Measurements from ENCODE around the gene INHBB.
"Not testable (repeated sequence)": the region's sequence is repeated elsewhere in the genome, so short reads cannot be mapped to it uniquely, and the experiment has no call there.

INHBB gene

DNA sequence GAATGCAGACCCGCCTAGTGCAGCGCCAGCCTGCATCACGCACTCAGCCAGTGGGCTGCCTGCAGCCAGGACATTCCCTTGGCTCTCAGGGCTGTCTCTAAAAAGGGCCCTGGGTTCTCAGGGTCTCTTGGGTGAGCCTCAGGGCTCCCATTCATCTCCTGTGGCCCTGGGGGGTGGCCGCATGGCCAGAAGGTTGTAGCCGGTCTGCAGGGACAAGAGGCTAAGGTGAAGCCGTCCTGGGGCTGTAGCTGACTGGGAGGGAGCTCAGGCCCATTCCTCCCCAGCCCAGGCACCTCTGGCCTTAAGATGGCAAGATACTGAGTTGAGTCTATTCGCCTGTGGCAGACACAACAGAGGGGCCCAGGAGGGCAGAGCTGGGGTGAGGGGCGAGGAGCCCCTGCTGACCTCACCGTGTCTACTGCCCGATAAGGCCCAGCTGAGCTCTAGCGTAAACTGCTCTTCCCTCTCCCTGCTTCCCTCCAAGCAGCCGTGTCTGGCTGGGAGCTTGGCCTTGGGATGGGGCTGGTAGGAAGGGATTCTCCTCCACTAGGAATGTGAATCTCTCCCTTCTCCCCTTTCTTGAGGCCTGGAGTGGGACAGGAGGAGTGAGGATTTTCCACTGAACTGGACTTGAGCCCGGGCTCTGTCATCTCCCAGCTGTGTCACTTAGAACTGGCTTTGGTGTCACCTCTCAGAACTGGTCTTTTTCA is 37.9 kb downstream of the INHBB start:
- no peak for DNase-seq

DNA sequence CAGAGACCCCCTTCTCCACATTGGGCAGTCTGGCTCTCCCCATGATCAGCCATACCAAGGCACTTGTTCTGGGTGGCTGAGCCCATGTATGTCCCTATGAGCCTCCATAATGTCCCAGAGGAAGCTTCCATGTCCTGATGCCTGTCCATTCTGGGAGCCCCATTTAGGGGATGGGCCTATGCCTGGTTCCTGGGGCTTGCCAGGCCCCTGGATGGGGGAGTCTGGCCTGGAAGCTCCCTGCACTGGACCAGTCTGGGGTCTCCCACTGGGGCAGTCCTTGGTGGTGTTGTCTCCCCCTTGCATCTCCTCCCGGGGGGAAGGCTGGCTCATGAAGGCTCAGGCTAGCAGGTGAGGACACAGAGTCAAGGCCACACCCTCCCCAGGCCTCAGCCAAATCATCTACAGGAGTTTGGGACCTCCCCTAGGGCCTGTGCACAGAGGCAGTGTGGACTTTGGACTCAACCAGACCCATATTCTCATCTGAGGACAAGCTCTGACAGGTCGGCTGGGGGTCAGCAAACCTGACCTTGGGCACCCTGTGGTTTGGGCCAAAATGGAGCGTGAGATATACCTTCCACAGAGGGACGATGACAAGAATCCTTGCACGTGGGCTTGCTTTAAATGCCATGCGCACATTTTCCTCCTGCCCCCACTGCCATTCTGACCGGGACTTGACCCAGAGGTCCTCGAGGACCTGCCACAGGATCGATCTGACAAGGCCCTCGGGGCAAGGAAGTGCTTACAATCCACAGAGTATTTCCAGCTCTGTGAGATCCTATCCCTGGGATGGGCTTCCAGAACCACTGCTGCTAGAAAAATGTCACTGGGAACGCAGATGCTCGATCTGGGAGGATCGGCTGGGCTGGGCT is 38.8 kb downstream of the INHBB start:
- DNase-seq: no peak

DNA sequence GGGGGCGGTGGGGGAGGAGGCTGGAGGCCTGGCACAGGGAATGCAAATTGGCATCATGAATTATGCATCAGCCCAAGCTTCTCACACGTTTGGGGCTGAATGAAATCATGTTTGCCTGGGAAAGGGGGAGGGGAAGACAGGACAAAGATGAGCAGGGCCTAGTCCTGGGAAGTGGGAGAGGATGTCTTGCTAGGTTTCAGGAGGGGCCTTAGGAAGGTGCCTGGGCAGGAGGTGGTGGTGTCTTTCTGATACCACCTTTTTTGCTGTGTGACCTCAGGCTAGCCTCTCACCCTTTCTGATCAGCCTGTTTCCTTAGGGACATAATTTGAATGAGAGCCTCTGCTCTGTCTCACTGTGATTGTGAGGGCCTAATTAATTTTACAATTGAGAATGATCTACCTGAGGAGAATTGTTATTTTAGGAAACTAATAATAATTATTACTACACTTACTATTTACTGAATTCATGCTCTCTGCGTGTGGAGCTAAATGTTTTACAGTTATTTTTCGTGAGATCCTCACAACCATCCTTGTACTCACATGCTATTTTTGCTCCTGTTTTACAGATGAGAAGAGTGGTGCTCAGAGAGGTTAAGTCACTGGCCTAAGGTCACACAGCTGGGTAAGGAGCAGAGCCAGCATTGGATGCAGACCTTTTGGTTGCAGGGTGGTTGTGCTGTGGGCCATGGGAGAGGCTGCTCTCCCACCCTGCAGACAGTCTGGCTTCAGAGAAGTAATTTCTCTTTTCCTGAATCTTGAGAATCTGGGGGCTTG is 39.6 kb downstream of the INHBB start:
- DNase-seq: no peak

DNA sequence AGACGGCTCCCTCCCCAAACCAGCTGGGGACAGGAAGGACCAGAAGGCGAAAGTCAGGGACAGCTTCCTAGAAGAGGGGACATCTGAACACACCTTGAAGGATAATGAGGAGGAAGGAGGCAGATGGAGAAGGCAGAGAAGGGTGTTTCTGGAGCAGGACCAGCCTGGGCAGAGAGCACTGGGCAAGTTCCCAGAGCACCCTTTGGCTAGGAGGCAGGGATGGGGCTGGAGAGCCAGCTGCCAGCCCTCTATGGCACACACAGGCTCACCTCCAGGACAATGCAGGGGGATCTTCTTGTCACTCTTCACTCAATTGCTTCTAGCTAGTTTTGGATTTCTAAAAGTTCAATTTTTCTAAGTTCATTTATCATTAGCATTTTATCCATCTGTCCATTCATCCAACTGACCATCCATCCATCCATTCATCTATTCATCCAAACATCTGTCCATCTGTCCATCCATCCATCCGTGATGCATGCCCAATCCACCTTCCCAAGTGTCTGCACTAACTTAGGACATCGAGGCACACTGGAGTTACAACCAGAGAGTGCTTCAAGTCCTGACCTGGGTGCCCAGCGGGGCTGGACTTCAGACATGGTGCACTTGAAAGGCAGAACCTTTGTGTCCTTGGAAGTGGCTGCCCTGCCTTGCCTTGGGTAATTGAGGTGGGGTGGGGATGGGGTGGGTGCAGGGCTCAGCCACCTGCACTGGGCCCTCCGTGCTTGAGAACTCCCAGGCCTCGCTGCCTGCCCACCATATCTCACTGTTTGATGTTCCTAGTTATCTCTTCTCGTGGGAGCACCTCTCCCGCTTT is 42.5 kb downstream of the INHBB start:
- no peak for DNase-seq

DNA sequence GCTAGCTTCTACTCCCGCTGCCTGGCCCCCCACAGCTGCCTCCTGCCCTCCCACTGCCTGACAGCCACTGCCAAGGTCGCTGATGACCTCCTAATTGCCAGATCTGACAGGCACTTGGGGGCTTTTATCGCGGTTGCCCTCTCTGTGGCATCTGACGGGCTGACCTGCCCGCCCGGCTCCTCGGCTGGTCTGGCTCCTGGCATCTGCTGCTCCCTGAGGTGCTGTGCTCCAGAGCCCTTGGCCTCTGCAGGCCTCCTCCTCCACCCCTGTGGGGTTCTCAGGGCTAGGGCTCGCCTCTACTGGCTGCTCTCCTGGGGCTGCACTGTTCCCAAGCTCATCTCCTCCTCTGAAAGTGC is 43.1 kb downstream of the INHBB start:
- no peak for DNase-seq

DNA sequence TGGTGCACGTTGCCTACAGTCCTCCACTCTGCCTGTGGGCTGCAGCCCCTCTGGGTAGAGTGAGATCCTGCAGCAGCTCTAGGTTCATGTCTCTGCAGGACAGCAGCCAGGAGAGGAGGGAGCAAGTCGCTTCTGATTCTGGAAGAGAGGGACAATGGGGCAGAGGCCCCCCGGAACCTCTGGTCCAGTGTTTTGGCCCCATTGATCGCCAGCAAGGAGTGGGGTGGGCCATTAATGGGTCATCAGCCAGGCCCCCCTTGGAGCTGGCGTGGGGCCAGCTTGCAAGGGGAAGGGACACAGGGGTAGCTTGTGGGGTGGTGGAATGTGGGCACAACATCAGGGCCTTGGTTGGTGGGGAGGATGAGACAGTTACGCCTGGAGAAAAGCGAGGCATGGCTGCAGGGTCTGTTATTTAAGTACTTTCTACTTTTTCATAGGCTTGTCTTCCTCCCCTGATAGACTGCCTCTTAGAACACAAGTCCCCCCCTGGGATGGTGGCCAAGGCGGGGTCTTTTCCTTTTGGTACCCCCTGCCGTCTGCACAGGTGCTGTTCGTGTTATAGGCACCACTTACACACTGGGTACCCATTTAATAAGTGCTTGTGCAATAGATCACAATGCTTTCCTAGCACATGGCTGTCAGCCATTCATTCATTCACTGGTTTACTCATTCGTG is 44.6 kb downstream of the INHBB start:
- DNase-seq: no peak

DNA sequence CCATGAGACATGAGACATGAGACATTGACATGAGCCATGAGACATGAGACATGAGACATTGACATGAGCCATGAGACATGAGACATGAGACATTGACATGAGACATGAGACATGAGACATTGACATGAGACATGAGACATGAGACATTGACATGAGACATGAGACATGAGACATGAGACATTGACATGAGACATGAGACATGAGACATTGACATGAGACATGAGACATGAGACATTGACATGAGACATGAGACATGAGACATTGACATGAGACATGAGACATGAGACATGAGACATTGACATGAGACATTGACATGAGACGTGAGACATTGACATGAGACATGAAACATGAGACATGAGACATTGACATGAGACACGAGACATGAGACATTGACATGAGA is 45.4 kb downstream of the INHBB start:
- not testable (repeated sequence) for DNase-seq

DNA sequence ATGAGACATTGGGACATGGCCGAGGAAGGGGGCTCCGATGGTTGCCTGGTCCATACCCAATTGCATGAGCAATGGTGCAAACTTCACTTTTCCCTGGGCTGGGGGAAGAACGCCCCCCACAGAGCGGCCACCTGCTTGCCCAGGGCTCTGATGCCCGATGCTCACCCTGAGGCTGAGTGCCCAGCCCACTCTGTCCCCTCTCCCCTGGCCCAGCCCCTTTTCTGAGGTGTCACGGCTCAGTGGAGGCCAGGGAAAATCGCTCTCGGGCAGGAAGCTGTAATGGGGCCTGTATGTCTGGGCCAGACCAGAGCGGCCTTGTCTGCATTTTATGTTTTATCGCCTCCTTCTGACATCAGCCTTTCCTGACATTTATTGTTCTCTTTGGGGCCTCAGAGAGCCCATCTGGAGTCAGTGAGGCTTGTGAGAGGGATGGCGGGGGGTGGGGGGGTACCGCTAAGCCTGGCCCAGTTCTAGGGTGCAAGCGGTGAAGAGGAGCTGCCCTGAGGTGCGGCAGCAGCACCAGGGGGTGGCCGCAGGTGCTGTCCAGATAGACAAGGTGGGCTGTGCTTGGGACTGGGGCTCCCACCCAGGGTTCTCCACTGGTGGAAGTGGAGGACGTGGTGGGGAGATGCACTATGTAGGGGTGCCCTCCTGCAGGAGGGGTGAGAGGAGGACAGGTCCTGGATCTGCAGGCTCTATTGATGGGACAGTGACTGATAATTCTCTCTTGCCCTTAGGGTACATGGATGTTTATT is 46.2 kb downstream of the INHBB start:
- DNase-seq: no peak

DNA sequence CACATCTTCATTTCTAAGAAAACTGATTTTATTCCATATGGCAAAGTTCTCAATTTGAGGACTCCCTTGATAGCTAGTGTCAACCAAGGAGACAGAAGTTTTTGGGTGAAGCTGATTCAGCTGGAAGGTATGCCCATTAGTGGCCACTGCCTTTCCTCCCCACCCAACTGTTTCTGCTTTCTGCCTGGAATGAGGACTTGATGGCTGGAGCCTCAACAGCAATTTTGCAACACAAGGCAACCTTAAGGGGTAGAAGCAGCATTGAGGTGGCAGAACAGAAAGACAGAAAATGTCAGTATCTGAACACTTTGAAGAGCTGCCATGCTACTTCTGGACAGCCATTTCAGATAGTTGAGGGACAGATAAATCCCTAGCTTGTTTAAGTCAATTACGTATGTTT is 47.0 kb downstream of the INHBB start:
- DNase-seq: no peak

DNA sequence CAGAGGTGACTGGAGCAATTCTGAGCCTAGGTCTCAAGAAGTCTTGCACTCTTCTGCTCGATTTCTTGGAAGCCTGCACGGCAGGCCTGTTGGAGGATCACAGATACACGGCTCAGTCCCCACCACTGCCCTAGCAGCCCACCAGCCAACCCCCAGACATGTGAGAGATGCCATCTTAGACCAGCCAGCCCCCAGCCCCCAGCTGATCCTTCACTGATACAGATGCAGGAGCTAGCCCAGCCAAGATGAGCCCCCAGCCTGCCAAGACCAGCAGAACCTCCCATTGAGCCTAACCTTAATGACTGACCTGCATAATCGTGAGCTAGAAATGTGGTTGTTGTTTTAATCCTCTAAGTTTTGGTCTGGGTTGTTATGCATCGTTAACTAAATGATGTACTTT is 47.5 kb downstream of the INHBB start:
- DNase-seq: no peak

DNA sequence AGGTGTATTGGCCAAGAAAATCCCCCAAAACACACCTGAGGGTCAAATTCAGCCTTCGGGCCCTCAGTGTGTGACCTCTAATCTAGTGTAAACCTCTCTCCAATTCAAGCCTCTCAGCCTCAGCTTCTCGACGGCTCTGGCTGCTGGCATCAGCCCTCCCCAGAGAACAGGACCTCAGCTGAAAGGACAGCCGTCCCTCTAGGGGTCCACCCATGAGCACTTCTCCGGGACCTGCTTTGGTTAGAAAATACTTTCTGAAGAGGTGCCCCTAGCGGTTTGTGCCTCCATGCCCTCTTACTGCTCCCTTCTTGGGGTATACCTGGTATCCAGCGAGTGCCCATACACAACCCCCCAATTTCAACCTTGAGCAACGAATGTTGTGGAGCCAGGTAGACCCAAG is 48.8 kb downstream of the INHBB start:
- DNase-seq: no peak

DNA sequence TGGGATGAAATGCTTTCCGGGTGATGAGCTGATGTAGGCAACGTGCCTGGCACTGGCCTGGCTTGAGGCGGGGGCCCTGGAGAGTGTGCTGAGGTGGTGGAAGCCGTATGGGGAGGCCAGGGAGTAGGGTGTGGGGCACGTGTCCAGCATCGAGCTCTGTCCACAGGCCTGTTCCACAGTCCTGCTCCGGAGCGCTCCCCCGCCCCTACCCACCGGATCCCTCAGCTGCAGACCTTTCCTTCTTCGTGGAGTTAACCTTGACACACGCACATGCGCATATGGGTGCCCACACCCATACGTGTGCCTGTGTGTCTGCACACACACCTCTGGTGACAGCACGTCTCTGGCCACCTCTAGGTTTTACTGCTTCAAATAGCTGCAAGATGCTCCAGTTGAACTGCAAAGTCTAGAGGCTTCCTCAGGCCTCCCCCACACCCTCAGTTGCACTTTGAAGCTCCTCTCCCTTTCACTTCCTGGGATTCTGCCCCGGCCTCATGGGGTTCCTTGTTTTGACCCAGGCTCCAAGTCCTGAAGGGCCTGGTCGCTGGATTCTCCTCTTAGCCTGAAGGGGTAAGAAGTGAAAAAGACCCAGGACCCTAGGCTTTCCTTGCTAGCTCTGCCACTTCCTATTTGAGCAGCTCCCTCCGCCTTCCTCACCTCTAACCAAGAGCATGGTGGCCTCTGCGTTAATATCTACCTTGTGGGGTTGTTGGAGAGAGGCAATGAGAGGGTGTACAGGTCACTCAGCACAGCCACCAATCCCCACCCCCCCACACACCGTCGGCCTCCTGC is 49.5 kb downstream of the INHBB start:
- no peak for DNase-seq

DNA sequence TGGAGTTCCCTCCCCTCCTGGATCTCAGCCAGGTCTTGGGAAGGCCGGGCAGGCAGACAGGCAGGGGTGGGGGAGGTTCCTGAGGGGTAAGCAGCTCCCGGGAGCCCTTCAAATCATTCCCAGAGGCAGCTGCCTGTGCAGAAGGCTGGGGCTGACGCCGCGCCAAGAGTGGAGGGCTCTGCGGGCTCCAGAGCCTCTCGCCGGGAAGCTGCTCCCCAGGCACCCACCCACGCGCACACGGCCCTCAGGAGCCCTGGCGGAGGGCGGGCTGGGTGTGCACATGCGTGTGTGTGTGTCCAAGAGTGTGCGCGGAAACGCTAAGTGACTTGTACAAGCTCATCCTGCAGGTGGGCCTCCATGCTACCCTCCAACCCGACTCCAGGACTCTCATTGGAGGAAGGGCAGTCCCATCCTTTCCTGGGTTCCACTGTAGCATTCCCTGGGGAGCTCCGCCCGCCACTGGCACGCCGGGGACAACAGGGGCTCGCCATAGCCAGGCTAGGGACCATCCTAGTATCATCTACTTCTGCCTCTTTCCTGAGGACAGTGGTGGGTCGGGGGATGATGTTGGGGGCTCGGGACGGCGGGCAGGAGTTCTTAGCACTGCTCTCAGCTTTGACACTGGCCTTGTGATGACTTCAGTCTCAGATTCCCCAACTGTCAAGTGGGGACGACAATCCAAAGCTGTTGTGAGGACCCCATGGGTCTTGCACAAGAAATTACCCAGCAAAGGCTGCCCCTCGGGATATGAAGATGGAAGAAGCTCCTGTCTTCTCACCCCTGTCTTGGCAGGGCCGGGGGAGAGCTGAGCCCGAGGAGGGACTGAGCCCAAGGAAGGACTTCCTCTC is 50.3 kb downstream of the INHBB start:
- DNase-seq: peak; percentile 30

DNA sequence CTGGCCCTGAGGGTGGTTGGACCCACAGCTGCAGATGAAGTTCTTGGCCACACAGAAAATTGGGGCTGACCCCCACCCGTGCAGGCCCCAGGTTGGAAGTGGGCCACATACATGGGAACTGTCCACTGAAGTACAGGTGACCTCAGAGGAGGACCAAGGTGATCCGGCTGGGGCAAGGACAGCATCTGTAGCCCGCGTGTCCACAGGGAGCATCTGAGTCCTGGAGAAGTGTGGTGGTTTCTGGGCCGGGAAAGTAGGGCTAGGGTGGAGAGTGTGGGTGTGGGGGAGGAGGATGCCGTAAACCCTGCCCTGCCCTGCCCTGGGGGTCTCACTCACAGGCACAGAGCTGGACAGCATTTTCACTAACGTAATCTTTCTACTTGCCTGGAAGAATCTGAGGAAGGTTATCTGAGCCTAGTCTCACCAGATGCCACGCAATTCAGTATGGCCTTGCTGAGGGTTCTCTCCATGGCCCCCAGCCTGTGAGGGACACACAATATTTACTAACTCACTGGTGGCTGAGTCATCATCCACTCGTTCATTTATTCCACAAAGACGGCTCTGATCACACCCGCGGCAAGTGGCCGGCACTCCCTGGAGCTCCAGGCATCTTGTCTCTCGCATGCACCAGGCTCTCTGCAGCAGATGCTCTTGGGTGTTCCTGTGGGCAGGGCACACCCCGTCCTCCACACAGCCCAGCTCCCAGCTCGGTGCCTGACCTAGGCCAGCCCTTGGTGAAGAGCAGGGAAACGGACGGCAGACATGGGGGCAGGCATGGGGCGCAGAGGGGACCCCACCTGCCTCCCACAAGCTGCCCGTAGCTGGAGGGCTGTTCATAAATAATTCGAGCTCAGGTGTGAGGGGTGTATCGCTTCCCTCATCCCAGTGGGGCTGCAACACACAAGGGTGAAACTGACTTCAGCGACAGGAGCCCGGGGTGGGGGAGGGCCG is 51.2 kb downstream of the INHBB start:
- DNase-seq: no peak

DNA sequence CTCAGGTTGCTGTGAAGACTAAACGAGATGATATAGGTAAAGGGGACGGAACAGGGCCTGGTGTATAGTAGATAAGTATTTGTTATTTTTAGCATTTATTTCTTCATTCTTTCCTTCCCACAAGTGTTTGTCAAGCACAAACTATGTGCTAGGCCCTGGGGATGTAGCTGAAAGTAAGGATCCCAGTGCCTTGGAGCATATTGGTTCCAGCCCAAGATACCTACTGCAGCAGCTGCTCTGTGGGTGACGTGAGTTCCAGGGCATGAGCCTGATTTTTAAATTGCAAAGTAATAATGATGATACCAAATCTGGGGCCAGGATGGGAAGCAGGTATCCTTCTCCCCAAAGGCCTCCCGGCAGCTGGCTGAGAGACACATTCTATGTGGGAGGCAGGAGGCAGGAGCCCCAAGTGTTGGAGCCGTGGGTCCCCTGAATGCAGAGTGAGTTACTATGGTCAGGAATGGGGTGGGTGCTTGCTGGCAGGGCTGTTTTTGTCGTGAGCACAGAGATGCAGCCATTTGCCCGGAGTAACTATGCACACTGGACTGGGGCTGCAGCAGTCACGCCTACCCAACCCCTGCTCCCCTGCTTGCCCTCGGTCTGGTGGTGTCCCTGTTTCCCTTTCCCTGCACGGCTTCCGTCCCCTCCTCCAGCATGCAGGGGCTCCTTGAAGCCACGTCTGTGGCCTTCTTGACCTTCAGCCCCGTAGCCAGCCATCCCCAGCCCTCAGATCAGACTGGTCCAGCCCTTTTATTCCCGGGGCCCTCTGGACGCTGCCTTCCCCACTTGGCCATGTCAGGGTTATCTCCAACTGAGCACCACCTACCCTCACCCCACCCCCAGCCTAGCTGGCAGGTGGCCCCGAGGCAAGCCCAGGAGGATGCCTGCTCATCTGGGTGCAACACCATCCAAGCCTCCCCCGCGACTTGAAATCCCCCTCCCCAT is 52.4 kb downstream of the INHBB start:
- DNase-seq: peak; percentile 13

DNA sequence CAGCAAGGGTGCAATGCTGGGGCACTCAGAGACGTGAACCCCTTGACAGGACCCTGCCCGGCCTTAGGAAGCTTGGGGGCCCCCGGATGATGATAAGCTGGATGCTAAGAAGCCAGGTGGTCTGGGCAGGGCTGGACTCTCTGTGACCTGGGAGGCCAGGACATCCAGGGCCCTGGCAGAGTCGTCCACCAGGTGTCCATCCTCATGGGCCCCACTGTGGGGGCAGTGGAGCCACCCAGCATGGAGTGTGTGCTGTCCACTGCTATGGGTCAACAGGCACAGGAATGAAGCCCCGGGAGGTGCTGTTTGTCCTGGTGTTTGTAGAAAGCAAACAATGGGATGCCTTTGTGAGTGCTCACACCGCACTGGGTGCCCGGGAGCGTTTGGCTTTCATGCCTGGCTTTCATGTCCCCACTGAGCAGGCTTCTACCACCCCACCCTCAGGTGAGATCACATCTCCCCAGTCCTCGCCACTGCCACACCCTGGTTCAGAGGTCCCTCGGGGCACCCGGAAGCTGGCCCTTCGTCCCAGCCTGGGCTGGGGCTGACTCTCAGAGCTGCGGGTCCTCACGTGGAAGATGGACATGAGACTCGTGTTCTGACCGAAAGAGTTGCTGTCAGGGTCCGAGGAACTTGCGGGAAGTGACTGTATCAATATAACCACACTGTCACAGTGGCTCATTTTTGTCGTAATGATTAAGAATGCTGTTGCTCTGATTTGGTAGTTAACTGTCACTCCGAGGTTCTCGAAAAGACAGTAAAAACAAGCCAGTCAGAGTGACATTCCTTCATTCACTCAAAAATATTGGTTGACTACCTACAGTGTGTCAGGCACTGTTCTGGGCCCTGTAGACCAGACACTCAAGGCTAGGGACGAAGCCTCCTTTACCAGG is 53.3 kb downstream of the INHBB start:
- no peak for DNase-seq
